ENCODE results near the gene VSTM1.
"Not testable (repeated sequence)": the region's sequence is repeated elsewhere in the genome, so short reads cannot be mapped to it uniquely, and the experiment has no call there.

The VSTM1 gene

GRCh38 chr19:54063350-54064116, at the start of gene VSTM1:
Gene VSTM1, minus strand, starts transcription at chr19:54063897. Its CDS starts 120 bp downstream, at chr19:54063777.
- DNase-seq, result no peak

GRCh38 chr19:54109651-54110050, 46.0 kb upstream of the VSTM1 start:
- no peak for DNase-seq

- no peak for DNase-seq
These were observed 44.8 kb upstream of the VSTM1 start for GRCh38 chr19:54108496-54108895.

GRCh38 chr19:54107876-54108490, 44.3 kb upstream of the VSTM1 start:
- no peak for DNase-seq

- DNase-seq, result no peak
These were observed 43.0 kb upstream of the VSTM1 start for GRCh38 chr19:54106716-54107115.

GRCh38 chr19:54105796-54106195, 42.1 kb upstream of the VSTM1 start:
- no peak for DNase-seq

GRCh38 chr19:54104998-54105715, 41.5 kb upstream of the VSTM1 start:
- no peak for DNase-seq

- DNase-seq, result peak; percentile 92 to 95
These were observed 38.9 kb upstream of the VSTM1 start, which contains the start of gene NDUFA3 for GRCh38 chr19:54102421-54103169. Gene NDUFA3, plus strand, starts transcription at chr19:54102855. Its CDS starts 24 bp downstream, at chr19:54102879.

GRCh38 chr19:54100561-54100960, 36.9 kb upstream of the VSTM1 start, which contains the start of gene OSCAR:
Gene OSCAR, minus strand, starts transcription at chr19:54100803. Its CDS starts 11 bp downstream, at chr19:54100792.
- peak; percentile 70 for DNase-seq

- DNase-seq, result not testable (repeated sequence)
These were observed 36.2 kb upstream of the VSTM1 start for GRCh38 chr19:54099903-54100255.

- DNase-seq, result no peak
These were observed 35.6 kb upstream of the VSTM1 start for GRCh38 chr19:54099190-54099902.

- peak; percentile 20 to 29 for DNase-seq
These were observed 33.0 kb upstream of the VSTM1 start for GRCh38 chr19:54096617-54097106.

- DNase-seq, result not testable (repeated sequence)
These were observed 32.3 kb upstream of the VSTM1 start for GRCh38 chr19:54095859-54096616.

GRCh38 chr19:54095136-54095858, 31.6 kb upstream of the VSTM1 start:
- no peak for DNase-seq

- DNase-seq, result no peak
These were observed 30.8 kb upstream of the VSTM1 start for GRCh38 chr19:54094426-54095000.

- DNase-seq, result no peak
These were observed 20.7 kb upstream of the VSTM1 start for GRCh38 chr19:54084410-54084809.

- DNase-seq, result no peak
These were observed 17.3 kb upstream of the VSTM1 start, which contains the start of gene TARM1 for GRCh38 chr19:54081032-54081431. Gene TARM1, minus strand, starts transcription at chr19:54081365. Its CDS starts 25 bp downstream, at chr19:54081340.

- peak; percentile 87 to 88 for DNase-seq
These were observed 13.6 kb upstream of the VSTM1 start for GRCh38 chr19:54077334-54077733.

- DNase-seq, result no peak
These were observed 11.2 kb upstream of the VSTM1 start for GRCh38 chr19:54074851-54075250.

GRCh38 chr19:54073829-54074228, 10.1 kb upstream of the VSTM1 start:
- no peak for DNase-seq
